Liver (tissue), 3 donors: ENCODE measurements around the gene PPM1E.

Experiments used
- JUND ChIP-seq, 2 donors: IDR thresholded peaks; 2 replicates each; pipeline ENCODE4 v1.6.1; 2016; ENCODE audit warnings: antibody characterized with exemption in 2 of 2
- MAX ChIP-seq: IDR thresholded peaks from 2 replicates; pipeline ENCODE4 v1.6.1; 2016; ENCODE audit warnings: antibody characterized with exemption
- NR2F2 ChIP-seq: IDR thresholded peaks from 2 replicates; pipeline ENCODE4 v1.6.1; 2016; ENCODE audit warnings: antibody characterized with exemption
- RAD21 ChIP-seq, 2 donors: IDR thresholded peaks; 2 replicates each; pipeline ENCODE4 v1.6.1; 2016; ENCODE audit warnings: antibody characterized with exemption in 2 of 2, mild to moderate bottlenecking in 2 of 2
- REST ChIP-seq: IDR thresholded peaks from 2 replicates; pipeline ENCODE4 v1.6.1; 2016; ENCODE audit warnings: antibody characterized with exemption, mild to moderate bottlenecking
- SP1 ChIP-seq: IDR thresholded peaks from 2 replicates; pipeline ENCODE4 v1.6.1; 2018; ENCODE audit warnings: antibody characterized with exemption, mild to moderate bottlenecking
- TAF1 ChIP-seq: conservative IDR thresholded peaks from 2 replicates; pipeline ENCODE4 v1.6.1; 2016; ENCODE audit warnings: antibody characterized with exemption, mild to moderate bottlenecking
- TF ChIP-seq, protein P1 (sequence below): fragments of 150-350 bp; IDR thresholded peaks from 2 replicates; pipeline ENCODE4 v1.5.1; 2017; ENCODE audit warnings: improper control_type of control experiment, low read depth, low read length; ENCODE audit not compliant: missing input control
- TF ChIP-seq, protein P2 (sequence below): IDR thresholded peaks from 2 replicates; pipeline ENCODE4 v1.6.1; 2016; ENCODE audit warnings: antibody characterized with exemption
- donor health status: healthy.
- donor health status: healthy.

- no peak for TF ChIP-seq TAF1
- no peak for TF ChIP-seq REST
- TF ChIP-seq, protein P1, sequence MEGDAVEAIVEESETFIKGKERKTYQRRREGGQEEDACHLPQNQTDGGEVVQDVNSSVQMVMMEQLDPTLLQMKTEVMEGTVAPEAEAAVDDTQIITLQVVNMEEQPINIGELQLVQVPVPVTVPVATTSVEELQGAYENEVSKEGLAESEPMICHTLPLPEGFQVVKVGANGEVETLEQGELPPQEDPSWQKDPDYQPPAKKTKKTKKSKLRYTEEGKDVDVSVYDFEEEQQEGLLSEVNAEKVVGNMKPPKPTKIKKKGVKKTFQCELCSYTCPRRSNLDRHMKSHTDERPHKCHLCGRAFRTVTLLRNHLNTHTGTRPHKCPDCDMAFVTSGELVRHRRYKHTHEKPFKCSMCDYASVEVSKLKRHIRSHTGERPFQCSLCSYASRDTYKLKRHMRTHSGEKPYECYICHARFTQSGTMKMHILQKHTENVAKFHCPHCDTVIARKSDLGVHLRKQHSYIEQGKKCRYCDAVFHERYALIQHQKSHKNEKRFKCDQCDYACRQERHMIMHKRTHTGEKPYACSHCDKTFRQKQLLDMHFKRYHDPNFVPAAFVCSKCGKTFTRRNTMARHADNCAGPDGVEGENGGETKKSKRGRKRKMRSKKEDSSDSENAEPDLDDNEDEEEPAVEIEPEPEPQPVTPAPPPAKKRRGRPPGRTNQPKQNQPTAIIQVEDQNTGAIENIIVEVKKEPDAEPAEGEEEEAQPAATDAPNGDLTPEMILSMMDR = no peak
- TF ChIP-seq RAD21 (IDR thresholded peaks at IDR 0.05) = no peak
- no peak for TF ChIP-seq JUND (IDR thresholded peaks at IDR 0.05)
- no peak for TF ChIP-seq MAX
- no peak for TF ChIP-seq SP1
- TF ChIP-seq, protein P2, sequence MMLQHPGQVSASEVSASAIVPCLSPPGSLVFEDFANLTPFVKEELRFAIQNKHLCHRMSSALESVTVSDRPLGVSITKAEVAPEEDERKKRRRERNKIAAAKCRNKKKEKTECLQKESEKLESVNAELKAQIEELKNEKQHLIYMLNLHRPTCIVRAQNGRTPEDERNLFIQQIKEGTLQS = no peak
- TF ChIP-seq NR2F2 = no peak
These were observed 34.2 kb downstream of the PPM1E start for GRCh38 chr17:58789831-58790230.
